Neural progenitor cell (in vitro differentiated cells): ENCODE results near the gene C2. TPM values are rescaled to one million over a fixed set of nuclear protein-coding genes. Genes with fewer than 3 reads are reported as not detected.

Experiments used
- DNase-seq: peaks from one replicate; pipeline ENCODE4 v3.0.0-alpha.2; 2016; ENCODE audit warnings: low spot score
- H2AFZ ChIP-seq: fragments of 200-600 bp; sonication (generic); replicated peaks from 2 replicates; pipeline ENCODE4 v1.6.1; 2016; ENCODE audit warnings: antibody characterized with exemption
- H3F3A ChIP-seq: fragments of 200-600 bp; sonication (generic); 2 replicates; pipeline ENCODE4 v1.6.1; 2016; ENCODE audit warnings: antibody characterized with exemption, low read depth
- H3K27ac ChIP-seq: fragments of 200-600 bp; sonication (generic); 2 replicates; pipeline ENCODE4 v1.5.1; 2016; ENCODE audit warnings: mild to moderate bottlenecking
- H3K27me3 ChIP-seq: fragments of 200-600 bp; sonication (generic); 2 replicates; pipeline ENCODE4 v1.6.1; 2016; ENCODE audit warnings: mild to moderate bottlenecking, moderate library complexity
- H3K36me3 ChIP-seq: fragments of 200-600 bp; sonication (generic); 2 replicates; pipeline ENCODE4 v1.5.1; 2016
- H3K4me1 ChIP-seq: fragments of 200-600 bp; sonication (generic); 2 replicates; pipeline ENCODE4 v1.6.1; 2016; ENCODE audit warnings: mixed run types
- H3K4me2 ChIP-seq: fragments of 200-600 bp; sonication (generic); 2 replicates; pipeline ENCODE4 v1.6.1; 2016
- H3K4me3 ChIP-seq: fragments of 200-600 bp; sonication (generic); 2 replicates; pipeline ENCODE4 v1.5.1; 2016
- H3K79me2 ChIP-seq: fragments of 200-600 bp; sonication (generic); 2 replicates; pipeline ENCODE4 v1.6.1; 2016; ENCODE audit warnings: low read depth
- H3K9ac ChIP-seq: fragments of 200-600 bp; sonication (generic); 2 replicates; pipeline ENCODE4 v1.6.1; 2016
- H3K9me3 ChIP-seq: fragments of 200-600 bp; sonication (generic); 2 replicates; pipeline ENCODE4 v1.5.1; 2016; ENCODE audit warnings: low read depth
- H4K20me1 ChIP-seq: fragments of 200-600 bp; sonication (generic); 2 replicates; pipeline ENCODE4 v1.6.1; 2016; ENCODE audit warnings: low read depth
- H3K27ac Mint-ChIP-seq: 3 replicates; pipeline ENCODE4 v1.8.0; 2021; ENCODE audit warnings: mixed read lengths
- H3K27me3 Mint-ChIP-seq: 2 replicates; pipeline ENCODE4 v1.8.0; 2022; ENCODE audit warnings: low read depth, mild to moderate bottlenecking, inconsistent platforms, moderate library complexity, mixed read lengths; ENCODE audit not compliant: insufficient read depth
- H3K36me3 Mint-ChIP-seq: 3 replicates; pipeline ENCODE4 v1.8.0; 2021; ENCODE audit warnings: mixed read lengths
- H3K4me1 Mint-ChIP-seq: 3 replicates; pipeline ENCODE4 v1.8.0; 2021; ENCODE audit warnings: mixed read lengths
- H3K4me3 Mint-ChIP-seq: 3 replicates; pipeline ENCODE4 v1.8.0; 2021; ENCODE audit warnings: mild to moderate bottlenecking, moderate library complexity, mixed read lengths
- H3K9me3 Mint-ChIP-seq: 3 replicates; pipeline ENCODE4 v1.8.0; 2020; ENCODE audit warnings: mixed read lengths
- EZH2 ChIP-seq: fragments of 200-600 bp; sonication (generic); IDR thresholded peaks from 2 replicates; pipeline ENCODE4 v1.6.1; 2017; ENCODE audit warnings: antibody characterized with exemption, mild to moderate bottlenecking, moderate library complexity
- EZH2phosphoT487 ChIP-seq: fragments of 200-600 bp; sonication (generic); IDR thresholded peaks from 2 replicates; pipeline ENCODE4 v1.6.1; 2017; ENCODE audit warnings: antibody characterized with exemption
- total RNA-seq: library from RNA; depleted of rRNA; stranded (reverse); fragments of >200 nt; gene quantifications from 2 replicates; pipeline ENCODE4 v1.2.3, GENCODE V29; 2015; ENCODE audit warnings: low replicate concordance
- TF ChIP-seq, protein P1 (sequence below): fragments of 200-600 bp; sonication (generic); IDR thresholded peaks from 2 replicates; pipeline ENCODE4 v1.5.1; 2017; ENCODE audit warnings: antibody characterized with exemption, mild to moderate bottlenecking

The C2 gene
- total RNA-seq, 1 donor from 2014 or later: 1.1 TPM

DNA sequence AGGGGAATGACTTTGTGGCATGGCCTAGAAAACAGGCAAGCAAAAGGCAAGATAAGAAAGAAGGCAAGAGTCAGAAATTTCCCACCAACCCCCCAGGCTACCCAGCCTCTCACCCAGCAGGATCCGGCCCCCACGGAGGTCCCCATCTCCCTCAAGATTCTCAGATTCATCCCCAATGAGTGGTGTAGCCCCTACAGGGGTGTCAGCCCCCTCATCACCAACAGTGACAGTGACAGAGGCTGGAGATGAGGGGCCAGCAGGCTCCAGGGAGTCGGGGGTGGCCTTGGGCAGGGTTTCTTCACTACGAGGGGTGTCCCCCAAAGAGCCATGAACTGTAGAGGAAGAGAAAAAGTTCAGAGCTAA, 31.0 kb upstream of the C2 start:
- Histone ChIP-seq H2AFZ (no peak overlapping the region), H3K27ac (no peak overlapping the region)
- H3K36me3 Mint-ChIP-seq: peaks cover 20% of the 10 kb centered on the region

DNA sequence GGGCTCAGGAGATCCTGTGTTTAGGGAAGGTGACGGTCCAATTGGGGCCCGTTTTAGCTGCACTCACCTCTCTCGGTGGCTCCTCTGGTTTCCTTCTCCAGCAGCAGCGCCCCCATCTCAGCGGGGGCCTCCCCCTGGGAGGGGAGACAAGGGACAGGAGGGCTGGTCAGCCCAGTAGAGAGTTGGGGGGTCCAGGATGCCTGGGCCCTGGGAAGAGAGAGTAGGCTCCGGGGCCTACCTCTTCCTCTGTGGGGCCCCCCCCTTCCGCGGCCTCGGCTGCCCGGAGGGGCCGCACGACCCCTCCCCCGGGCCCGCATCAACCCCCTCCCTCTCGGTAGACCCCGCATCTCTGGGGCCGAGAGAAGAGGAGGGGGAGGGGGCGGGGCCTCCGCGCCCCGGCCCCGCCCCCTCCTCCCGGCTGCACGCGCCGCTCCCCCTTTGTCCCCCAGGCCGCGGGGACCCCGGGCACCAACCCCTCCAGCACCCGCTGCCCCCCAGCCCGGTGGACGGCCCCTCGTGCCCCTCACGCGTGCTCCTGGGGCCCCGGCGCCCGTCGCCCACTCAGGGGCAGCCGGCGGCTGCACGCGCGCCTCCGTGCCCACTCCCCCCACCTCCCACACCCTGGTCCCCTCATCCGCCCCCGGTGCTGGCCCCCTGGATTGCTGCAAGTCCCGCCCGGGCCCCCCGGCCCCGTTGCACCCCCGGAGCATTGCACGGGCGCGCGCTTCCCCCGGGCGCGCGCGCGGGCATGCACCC, 30.5 kb upstream of the C2 start:
- Mint-ChIP-seq H3K27ac (no peak overlapping the region), H3K4me1 (peaks cover 34% of the 10 kb centered on the region), H3K9me3 (no peaks in the 10 kb centered on the region), H3K4me3 (peak overlapping the region; percentile 90), H3K36me3 (peaks cover 17% of the 10 kb centered on the region), H3K27me3 (no peaks in the 10 kb centered on the region)
- Histone ChIP-seq H3K27ac (no peak overlapping the region), H3F3A (peaks cover 51% of the 10 kb centered on the region), H4K20me1 (peaks cover 42% of the 10 kb centered on the region), H3K9me3 (no peaks in the 10 kb centered on the region), H3K4me1 (peaks cover 19% of the 10 kb centered on the region), H3K79me2 (peaks cover 75% of the 10 kb centered on the region), H3K4me2 (peak overlapping the region; percentile 99), H3K9ac (peak overlapping the region; percentile 73), H3K4me3 (peak overlapping the region; percentile 83), H2AFZ (peak overlapping the region; percentile 96), H3K27me3 (no peaks in the 10 kb centered on the region), H3K36me3 (peaks cover 22% of the 10 kb centered on the region)
- peak; percentile 75 for DNase-seq
- TF ChIP-seq, protein P1, sequence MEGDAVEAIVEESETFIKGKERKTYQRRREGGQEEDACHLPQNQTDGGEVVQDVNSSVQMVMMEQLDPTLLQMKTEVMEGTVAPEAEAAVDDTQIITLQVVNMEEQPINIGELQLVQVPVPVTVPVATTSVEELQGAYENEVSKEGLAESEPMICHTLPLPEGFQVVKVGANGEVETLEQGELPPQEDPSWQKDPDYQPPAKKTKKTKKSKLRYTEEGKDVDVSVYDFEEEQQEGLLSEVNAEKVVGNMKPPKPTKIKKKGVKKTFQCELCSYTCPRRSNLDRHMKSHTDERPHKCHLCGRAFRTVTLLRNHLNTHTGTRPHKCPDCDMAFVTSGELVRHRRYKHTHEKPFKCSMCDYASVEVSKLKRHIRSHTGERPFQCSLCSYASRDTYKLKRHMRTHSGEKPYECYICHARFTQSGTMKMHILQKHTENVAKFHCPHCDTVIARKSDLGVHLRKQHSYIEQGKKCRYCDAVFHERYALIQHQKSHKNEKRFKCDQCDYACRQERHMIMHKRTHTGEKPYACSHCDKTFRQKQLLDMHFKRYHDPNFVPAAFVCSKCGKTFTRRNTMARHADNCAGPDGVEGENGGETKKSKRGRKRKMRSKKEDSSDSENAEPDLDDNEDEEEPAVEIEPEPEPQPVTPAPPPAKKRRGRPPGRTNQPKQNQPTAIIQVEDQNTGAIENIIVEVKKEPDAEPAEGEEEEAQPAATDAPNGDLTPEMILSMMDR: no peak
- TF ChIP-seq EZH2 (no peak), EZH2phosphoT487 (no peak)

More for the DNA sequence above, 31.0 kb upstream of the C2 start:
- DNase-seq: no peak
- no peaks in the 10 kb centered on the region for H3K9me3 Mint-ChIP-seq
- H3K4me2 ChIP-seq: peak overlapping the region; percentile 99
- H3K4me1 Mint-ChIP-seq: peaks cover 34% of the 10 kb centered on the region
- H3K27ac Mint-ChIP-seq: peak overlapping the region; percentile 89
- TF ChIP-seq EZH2phosphoT487: no peak
- no peak for TF ChIP-seq EZH2
- TF ChIP-seq, protein P1: no peak
- H3K36me3 ChIP-seq: peaks cover 27% of the 10 kb centered on the region
- H3K27me3 ChIP-seq: no peaks in the 10 kb centered on the region
- H3K4me3 Mint-ChIP-seq: peak overlapping the region; percentile 90
- H3K4me1 ChIP-seq: peaks cover 19% of the 10 kb centered on the region
- no peaks in the 10 kb centered on the region for H3K9me3 ChIP-seq
- H3K9ac ChIP-seq: peak overlapping the region; percentile 73
- no peaks in the 10 kb centered on the region for H3K27me3 Mint-ChIP-seq
- peak overlapping the region; percentile 83 for H3K4me3 ChIP-seq
- H3F3A ChIP-seq: peaks cover 49% of the 10 kb centered on the region
- peaks cover 73% of the 10 kb centered on the region for H3K79me2 ChIP-seq
- H4K20me1 ChIP-seq: peaks cover 42% of the 10 kb centered on the region

DNA sequence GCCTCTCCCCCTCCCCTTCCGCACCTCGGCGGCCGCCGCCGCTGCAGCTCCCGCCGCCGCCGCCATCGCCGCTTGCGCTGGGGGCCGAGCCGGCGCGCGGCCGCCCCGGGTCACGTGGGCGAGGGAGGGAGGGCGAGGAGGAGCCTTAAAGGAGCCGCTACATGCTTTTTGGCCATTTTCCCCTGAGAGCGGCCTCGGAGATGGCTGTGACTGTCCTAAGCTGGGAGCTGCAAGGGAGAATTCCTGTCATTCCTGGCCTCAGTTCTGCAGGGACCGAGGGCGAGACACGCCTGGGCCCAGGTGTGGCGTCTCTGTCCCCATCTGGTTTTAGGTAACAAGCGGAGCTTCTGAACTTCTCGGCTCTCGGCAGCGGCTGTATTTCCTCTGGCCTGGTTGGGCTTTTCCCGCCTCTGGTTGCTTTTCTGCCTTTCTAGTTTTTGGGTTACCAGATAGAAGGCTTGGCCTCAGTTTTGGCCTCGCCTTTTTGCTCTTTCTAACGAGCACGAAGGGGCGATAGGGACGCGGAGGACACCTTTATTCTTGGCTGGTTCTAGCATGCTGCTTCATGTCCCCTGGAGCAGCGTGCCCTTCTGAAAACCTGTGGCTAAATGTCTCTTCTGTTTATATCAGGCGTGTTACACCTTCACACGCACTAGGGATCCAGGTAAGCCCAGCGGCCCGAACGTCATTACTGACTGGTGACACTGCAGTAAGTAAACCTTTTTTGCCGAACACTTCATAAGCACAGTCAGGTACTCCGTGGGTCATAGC, 29.7 kb upstream of the C2 start, which contains the start of gene EHMT2:
Gene EHMT2, minus strand, starts transcription at position 87 of the 771 bp plus-strand sequence. Its CDS starts 21 bp downstream, at position 66.
- TF ChIP-seq, protein P1: no peak
- TF ChIP-seq EZH2phosphoT487 (no peak), EZH2 (no peak)
- peak within 1 kb of the TSS; percentile 96 for H2AFZ ChIP-seq
- peak within 1 kb of the TSS; percentile 99 for H3K4me2 ChIP-seq
- H4K20me1 ChIP-seq: peaks cover 42% of the 10 kb centered on the region
- peaks cover 75% of the 10 kb centered on the region for H3K79me2 ChIP-seq
- H3K4me3 ChIP-seq: peak within 1 kb of the TSS; percentile 83
- no peaks in the 10 kb centered on the region for H3K9me3 ChIP-seq
- Mint-ChIP-seq H3K9me3 (no peaks in the 10 kb centered on the region), H3K36me3 (peaks cover 14% of the 10 kb centered on the region), H3K27me3 (no peaks in the 10 kb centered on the region), H3K27ac (peak within 1 kb of the TSS; percentile 89), H3K4me3 (peak within 1 kb of the TSS; percentile 98), H3K4me1 (peaks cover 39% of the 10 kb centered on the region)
- H3K36me3 ChIP-seq: peaks cover 22% of the 10 kb centered on the region
- H3K27me3 ChIP-seq: no peaks in the 10 kb centered on the region
- peak; percentile 96 for DNase-seq
- peaks cover 24% of the 10 kb centered on the region for H3K4me1 ChIP-seq
- peaks cover 56% of the 10 kb centered on the region for H3F3A ChIP-seq
- H3K27ac ChIP-seq: no peak within 1 kb of the TSS
- peak within 1 kb of the TSS; percentile 73 for H3K9ac ChIP-seq
